ENCODE measurements around the gene NDUFB8. TPM values are rescaled to one million over a fixed set of nuclear protein-coding genes. Genes with fewer than 3 reads are reported as not detected.

NDUFB8 gene
- total RNA-seq, 4 donors from 2014 or later, result 160 to 215 (median 187) TPM

DNA sequence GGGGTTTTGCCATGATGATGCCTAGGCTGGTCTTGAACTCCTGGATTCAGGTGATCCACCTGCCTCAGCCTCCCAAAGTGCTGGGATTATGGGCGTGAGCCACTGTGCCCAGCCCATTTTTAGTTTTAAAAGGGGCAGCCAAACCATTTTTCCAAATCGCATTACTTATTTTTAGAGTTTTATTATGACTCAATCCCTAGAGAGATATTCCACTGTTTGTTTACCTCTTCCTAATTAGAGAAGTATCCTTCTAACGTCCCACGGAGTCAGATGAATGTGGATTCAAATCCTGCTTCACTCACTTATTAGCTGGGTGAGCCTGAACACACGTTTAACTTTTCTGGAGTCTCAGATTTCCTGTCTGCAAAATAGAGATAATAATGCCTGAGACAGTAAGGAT is 51.7 kb downstream of the NDUFB8 start:
- peaks cover 0 to 65% (median 3%) of the 10 kb centered on the region in 4 donors for H3K27me3 ChIP-seq
- DNase-seq, result no peak
- no peaks in the 10 kb centered on the region for H3K9me3 ChIP-seq
- 29 to 33% methylated on average over 5 of the region's 5 CpGs for WGBS, 2 donors
- no peak overlapping the region for H3K27ac ChIP-seq
- peaks cover 12 to 18% (median 14%) of the 10 kb centered on the region in 3 donors for H3K4me1 ChIP-seq
- no peaks in the 10 kb centered on the region for H3K36me3 ChIP-seq
- intact Hi-C loops (cut with DNase I), result no loop called here
- TF ChIP-seq, protein P1, sequence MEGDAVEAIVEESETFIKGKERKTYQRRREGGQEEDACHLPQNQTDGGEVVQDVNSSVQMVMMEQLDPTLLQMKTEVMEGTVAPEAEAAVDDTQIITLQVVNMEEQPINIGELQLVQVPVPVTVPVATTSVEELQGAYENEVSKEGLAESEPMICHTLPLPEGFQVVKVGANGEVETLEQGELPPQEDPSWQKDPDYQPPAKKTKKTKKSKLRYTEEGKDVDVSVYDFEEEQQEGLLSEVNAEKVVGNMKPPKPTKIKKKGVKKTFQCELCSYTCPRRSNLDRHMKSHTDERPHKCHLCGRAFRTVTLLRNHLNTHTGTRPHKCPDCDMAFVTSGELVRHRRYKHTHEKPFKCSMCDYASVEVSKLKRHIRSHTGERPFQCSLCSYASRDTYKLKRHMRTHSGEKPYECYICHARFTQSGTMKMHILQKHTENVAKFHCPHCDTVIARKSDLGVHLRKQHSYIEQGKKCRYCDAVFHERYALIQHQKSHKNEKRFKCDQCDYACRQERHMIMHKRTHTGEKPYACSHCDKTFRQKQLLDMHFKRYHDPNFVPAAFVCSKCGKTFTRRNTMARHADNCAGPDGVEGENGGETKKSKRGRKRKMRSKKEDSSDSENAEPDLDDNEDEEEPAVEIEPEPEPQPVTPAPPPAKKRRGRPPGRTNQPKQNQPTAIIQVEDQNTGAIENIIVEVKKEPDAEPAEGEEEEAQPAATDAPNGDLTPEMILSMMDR (IDR thresholded peaks at IDR 0.05), result no peak
- TF ChIP-seq POLR2A (IDR thresholded peaks at IDR 0.05), result no peak
- no peak overlapping the region for H3K4me3 ChIP-seq

Other genes starting within 250 kb of the NDUFB8 start
- gene BLOC1S2, start 243.2 kb downstream of the NDUFB8 start, total RNA-seq, result 10 to 100 TPM; 38.3 to 73.1 (median 54.5) TPM
- gene PKD2L1, start 199.6 kb downstream of the NDUFB8 start, total RNA-seq, result not detected
- 100 to 1,000 TPM in 2 of 4 donors, 10 to 100 TPM in 2; 46.7 to 307 (median 101) TPM for gene SCD, start 182.6 kb downstream of the NDUFB8 start, total RNA-seq
- gene WNT8B, start 66.9 kb downstream of the NDUFB8 start, total RNA-seq, result not detected
- 1 to 10 TPM in 3 of 4 donors, under 1 TPM in 1; 0.85 to 7.1 (median 2.5) TPM for gene SEC31B, start 10.0 kb downstream of the NDUFB8 start, total RNA-seq
- gene HIF1AN, start 6.1 kb upstream of the NDUFB8 start, total RNA-seq, result 10 to 100 TPM in 3 of 4 donors, 1 to 10 TPM in 1; 8.6 to 13.2 (median 11.6) TPM
- gene PAX2, start 215.7 kb upstream of the NDUFB8 start, total RNA-seq, result not detected

All from esophagus squamous epithelium (tissue), 5 donors.